ENCODE results near the gene WDR1.

GRCh38 chr4:10114607-10115006 lies 2.0 kb downstream of the WDR1 start:
- TF ChIP-seq GATA2 (IDR thresholded peaks at IDR 0.05; ENCODE audit: low read depth, low read length) (no peak), GATA3 (IDR thresholded peaks at IDR 0.05; ENCODE audit: low read depth, low read length) (no peak)

Data from SH-SY5Y (cell line).